GM21515 (cell line): Measurements from ENCODE around the gene SEPTIN10.
"Not testable (repeated sequence)": the region's sequence is repeated elsewhere in the genome, so short reads cannot be mapped to it uniquely, and the experiment has no call there.

Experiments
- ATAC-seq: cut with Tn5 transposase; IDR thresholded peaks from one replicate; pipeline ENCODE4 v1.9.1; 2021; ENCODE audit not compliant: unreplicated experiment

Gene SEPTIN10

GRCh38 chr2:109554758-109555157 is 59.0 kb downstream of the SEPTIN10 start:
- no peak for ATAC-seq

GRCh38 chr2:109549016-109549590 is 64.7 kb downstream of the SEPTIN10 start:
- no peak for ATAC-seq

- ATAC-seq: no peak
Measured at GRCh38 chr2:109547280-109547679, 66.5 kb downstream of the SEPTIN10 start.

- ATAC-seq: peak; percentile 66
Measured at GRCh38 chr2:109545828-109546713, 67.7 kb downstream of the SEPTIN10 start.

- ATAC-seq: no peak
Measured at GRCh38 chr2:109542384-109542783, 71.4 kb downstream of the SEPTIN10 start.

- ATAC-seq: no peak
Measured at GRCh38 chr2:109538546-109538945, 75.2 kb downstream of the SEPTIN10 start.

GRCh38 chr2:109537565-109538222 is 76.1 kb downstream of the SEPTIN10 start:
- no peak for ATAC-seq

GRCh38 chr2:109536556-109536955 is 77.2 kb downstream of the SEPTIN10 start:
- not testable (repeated sequence) for ATAC-seq

GRCh38 chr2:109535217-109535946 is 78.4 kb downstream of the SEPTIN10 start:
- no peak for ATAC-seq

- ATAC-seq: no peak
Measured at GRCh38 chr2:109533823-109534222, 79.9 kb downstream of the SEPTIN10 start.

- ATAC-seq: no peak
Measured at GRCh38 chr2:109532728-109533076, 81.1 kb downstream of the SEPTIN10 start.

- ATAC-seq: no peak
Measured at GRCh38 chr2:109531896-109532727, 81.7 kb downstream of the SEPTIN10 start.

- ATAC-seq: no peak
Measured at GRCh38 chr2:109531221-109531620, 82.5 kb downstream of the SEPTIN10 start.

GRCh38 chr2:109530712-109531111 is 83.1 kb downstream of the SEPTIN10 start:
- ATAC-seq: no peak

GRCh38 chr2:109529532-109530449 is 84.0 kb downstream of the SEPTIN10 start:
- ATAC-seq: no peak

GRCh38 chr2:109528811-109529501 is 84.8 kb downstream of the SEPTIN10 start:
- ATAC-seq: no peak

GRCh38 chr2:109527846-109528705 is 85.7 kb downstream of the SEPTIN10 start:
- no peak for ATAC-seq

- no peak for ATAC-seq
Measured at GRCh38 chr2:109527079-109527478, 86.7 kb downstream of the SEPTIN10 start.
